B cell (primary cell): ENCODE measurements around the gene LHCGR. TPM values are rescaled to one million over a fixed set of nuclear protein-coding genes. Genes with fewer than 3 reads are reported as not detected.

Experiments
- ATAC-seq: fragments of 200-7000 bp; cut with Tn5 transposase; one replicate; pipeline ENCODE4 v1.10.0; 2021; ENCODE audit warnings: low read depth, mild to moderate bottlenecking, moderate number of reproducible peaks, moderate library complexity
- CTCF ChIA-PET: fragments of 350-600 bp; sonication (Branson Sonifier 250); formaldehyde crosslinking; loops from one replicate; lab custom pipeline; 2021; ENCODE audit warnings: antibody characterized with exemption, inconsistent platforms; lab: Charles Lee
- POLR2A ChIA-PET: fragments of 350-600 bp; sonication (Branson Sonifier 250); formaldehyde crosslinking; loops from one replicate; lab custom pipeline; 2021; ENCODE audit warnings: antibody characterized with exemption; lab: Charles Lee
- DNase-seq: peaks from one replicate; pipeline ENCODE4 v3.0.0; 2013
- H2AFZ ChIP-seq: 2 replicates; pipeline ENCODE4 v1.6.1; 2012; ENCODE audit warnings: mild to moderate bottlenecking, low read depth, low read length; ENCODE audit not compliant: insufficient read depth, poor library complexity, severe bottlenecking
- H3K27ac ChIP-seq, 2 donors: 1 replicate in 1 of 2; 2 replicates in 1 of 2; pipeline ENCODE4 v1.5.1; 2012 to 2013; ENCODE audit warnings: low read length in 2 of 2, mild to moderate bottlenecking in 2 of 2, moderate library complexity in 1 of 2
- H3K27me3 ChIP-seq, 4 experiments: fragments of 200-600 bp in 1 of 4; sonication (generic) in 1 of 4; replicated peaks in 1 of 4; 1 replicate in 2 of 4; 2 replicates in 2 of 4; pipeline versions ENCODE4 v1.6.1 to v1.7.0; 2013 to 2016; ENCODE audit warnings: low read length in 3 of 4, mild to moderate bottlenecking in 2 of 4, mixed read lengths in 1 of 4, moderate library complexity in 1 of 4; ENCODE audit not compliant: insufficient read depth in 4 of 4, control insufficient read depth in 3 of 4; ENCODE audit errors: control extremely low read depth in 1 of 4
- H3K36me3 ChIP-seq, 2 experiments: replicated peaks in 1 of 2; 1 replicate in 1 of 2; 2 replicates in 1 of 2; pipeline versions ENCODE4 v1.6.1 to v1.7.1; 2013; ENCODE audit warnings: low read length in 1 of 2; ENCODE audit not compliant: insufficient read depth in 2 of 2, control insufficient read depth in 1 of 2; ENCODE audit errors: control extremely low read depth in 1 of 2, extremely low read depth in 1 of 2
- H3K4me1 ChIP-seq, 2 donors: fragments of 200-600 bp in 1 of 2; sonication (generic) in 1 of 2; 1 replicate in 1 of 2; 2 replicates in 1 of 2; pipeline versions ENCODE4 v1.5.1 to v1.6.1; 2013 to 2017; ENCODE audit warnings: low read length in 2 of 2; ENCODE audit not compliant: control insufficient read depth in 2 of 2, insufficient read depth in 2 of 2
- H3K4me2 ChIP-seq: replicated peaks from 2 replicates; pipeline ENCODE3; 2012; ENCODE audit warnings: mild to moderate bottlenecking, low read depth, low read length; ENCODE audit not compliant: poor library complexity, severe bottlenecking
- H3K4me3 ChIP-seq, 5 experiments: fragments of 200-600 bp in 1 of 5; sonication (generic) in 1 of 5; 1 replicate in 3 of 5; 2 replicates in 2 of 5; pipeline versions ENCODE4 v1.5.1 to v1.7.0; 2011 to 2016; ENCODE audit warnings: low read length in 4 of 5, mild to moderate bottlenecking in 4 of 5, low read depth in 2 of 5, control low read depth in 1 of 5, moderate library complexity in 1 of 5; ENCODE audit not compliant: insufficient read depth in 1 of 5; ENCODE audit errors: control extremely low read depth in 1 of 5, extremely low read depth in 1 of 5
- H3K79me2 ChIP-seq: fragments of 200-600 bp; sonication (generic); one replicate; pipeline ENCODE4 v1.6.0; 2016; ENCODE audit warnings: low read length; ENCODE audit not compliant: control insufficient read depth, insufficient read depth
- H3K9ac ChIP-seq: fragments of 200-600 bp; sonication (generic); 2 replicates; pipeline ENCODE4 v1.6.1; 2017; ENCODE audit warnings: mild to moderate bottlenecking, low read length, moderate library complexity
- H3K9me3 ChIP-seq, 3 donors: one replicate each; pipeline versions ENCODE4 v1.6.1 to v1.7.1; 2013; ENCODE audit warnings: low read length in 2 of 3; ENCODE audit not compliant: control insufficient read depth in 2 of 3, insufficient read depth in 1 of 3; ENCODE audit errors: control extremely low read depth in 1 of 3
- H4K20me1 ChIP-seq: 2 replicates; pipeline ENCODE4 v1.6.0; 2012; ENCODE audit warnings: mild to moderate bottlenecking, low read length; ENCODE audit not compliant: insufficient read depth, control insufficient read depth, poor library complexity, severe bottlenecking
- H3K27ac Mint-ChIP-seq: one replicate; pipeline ENCODE4 v1.8.0; 2021; ENCODE audit warnings: mixed read lengths
- H3K27me3 Mint-ChIP-seq: one replicate; pipeline ENCODE4 v1.8.0; 2021; ENCODE audit warnings: mixed read lengths
- H3K4me1 Mint-ChIP-seq: one replicate; pipeline ENCODE4 v1.8.0; 2021; ENCODE audit warnings: mixed read lengths
- H3K4me3 Mint-ChIP-seq: one replicate; pipeline ENCODE4 v1.8.0; 2021; ENCODE audit warnings: mixed read lengths
- H3K9me3 Mint-ChIP-seq: one replicate; pipeline ENCODE4 v1.8.0; 2022; ENCODE audit warnings: mixed read lengths; ENCODE audit not compliant: insufficient read depth
- CTCF ChIP-seq: fragments of 200-600 bp; IDR thresholded peaks from one replicate; pipeline ENCODE4 v1.8.0; 2022; ENCODE audit warnings: antibody characterized with exemption, mild to moderate bottlenecking
- EZH2 ChIP-seq: IDR thresholded peaks from 2 replicates; pipeline ENCODE4 v1.6.1; 2012; ENCODE audit warnings: borderline replicate concordance, low read depth, mild to moderate bottlenecking, moderate library complexity, low read length; ENCODE audit not compliant: insufficient read depth, poor library complexity, severe bottlenecking
- WGBS: methylation state at CpG from one replicate; pipeline ENCODE4 v1.1.5; 2013; ENCODE audit warnings: missing lambda C conversion rate; ENCODE audit not compliant: insufficient coverage; 5-methylcytosine and 5-hydroxymethylcytosine counted together
- intact Hi-C: fragments of 100-400 bp; cut with micrococcal nuclease; formaldehyde crosslinking; loops from one replicate; pipeline ENCODE4 v1.10.0; 2022
- polyA plus RNA-seq: library from polyadenylated mRNA; depleted of rRNA; stranded (reverse); fragments of >200 nt; gene quantifications from 2 replicates; pipeline ENCODE4 v1.2.3, GENCODE V29; 2012
- total RNA-seq, 2 donors: library from RNA; stranded (reverse); fragments of 120-200 nt in 1 of 2; gene quantifications; 1 replicate in 1 of 2; 2 replicates in 1 of 2; pipeline versions ENCODE4 v1.2.3 to v1.2.4, GENCODE V29; 2013 to 2022

LHCGR gene
- total and polyA plus RNA-seq, 2 donors (not counting 1 experiment from before 2014, with no cell fraction given) = not detected

- H3K4me1 ChIP-seq = no peaks in the 10 kb centered on the region
- ATAC-seq (no peak), DNase-seq (no peak)
- no peaks in the 10 kb centered on the region for H3K79me2 ChIP-seq
- Mint-ChIP-seq H3K9me3 (no peaks in the 10 kb centered on the region), H3K4me1 (no peaks in the 10 kb centered on the region), H3K27me3 (peaks cover 14% of the 10 kb centered on the region), H3K27ac (no peak overlapping the region), H3K4me3 (no peak overlapping the region)
- H3K4me3 ChIP-seq = no peak overlapping the region
- WGBS = 48% methylated on average over 2 of the region's 2 CpGs
- ChIA-PET CTCF (no interaction called here), POLR2A (no interaction called here)
- H4K20me1 ChIP-seq = no peaks in the 10 kb centered on the region
- peaks cover 0 to 10% (median 0%) of the 10 kb centered on the region in 4 experiments for H3K27me3 ChIP-seq
- no peak overlapping the region for H3K9ac ChIP-seq
- H3K36me3 ChIP-seq = no peaks in the 10 kb centered on the region
- intact Hi-C loops = no loop called here
- no peaks in the 10 kb centered on the region for H3K9me3 ChIP-seq
- no peak overlapping the region for H2AFZ ChIP-seq
- no peak for TF ChIP-seq EZH2
- no peak for TF ChIP-seq CTCF
- H3K4me2 ChIP-seq = no peak overlapping the region
- no peak overlapping the region for H3K27ac ChIP-seq
These were observed 78.1 kb downstream of the LHCGR start for GRCh38 chr2:48677450-48677849.

- Histone ChIP-seq H3K4me1 (no peaks in the 10 kb centered on the region), H3K79me2 (no peaks in the 10 kb centered on the region), H3K27ac (no peak overlapping the region), H3K4me2 (no peak overlapping the region), H4K20me1 (no peaks in the 10 kb centered on the region), H3K36me3 (no peaks in the 10 kb centered on the region), H3K27me3 (peaks cover 0 to 4% (median 0%) of the 10 kb centered on the region in 4 experiments), H3K9me3 (peaks cover 0 to 1% (median 0%) of the 10 kb centered on the region in 3 donors), H3K9ac (no peak overlapping the region), H2AFZ (no peak overlapping the region), H3K4me3 (no peak overlapping the region)
- H3K27ac Mint-ChIP-seq = no peak overlapping the region
- no peak for TF ChIP-seq CTCF
- no peak for TF ChIP-seq EZH2
- intact Hi-C loops = no loop called here
- DNase-seq (no peak), ATAC-seq (no peak)
- H3K9me3 Mint-ChIP-seq = no peaks in the 10 kb centered on the region
- H3K4me1 Mint-ChIP-seq = no peaks in the 10 kb centered on the region
- H3K4me3 Mint-ChIP-seq = no peak overlapping the region
- WGBS = no CpG with 5 or more reads among the region's 2 CpGs
- ChIA-PET CTCF (no interaction called here), POLR2A (no interaction called here)
- H3K27me3 Mint-ChIP-seq = peaks cover 14% of the 10 kb centered on the region
These were observed 80.6 kb downstream of the LHCGR start for GRCh38 chr2:48674933-48675332.
